IPS-18c (cell line): ENCODE measurements around the gene SRC.
A peak's percentile ranks its signal among the peaks of the same experiment; 100 is the strongest.

Experiments
- H3K4me3 ChIP-seq: 2 replicates; pipeline ENCODE4 v1.7.0; 2013; ENCODE audit warnings: low read depth, mild to moderate bottlenecking, low read length, moderate library complexity; ENCODE audit not compliant: insufficient read depth
- H3K9me3 ChIP-seq: one replicate; pipeline ENCODE4 v1.6.1; 2013; ENCODE audit warnings: mild to moderate bottlenecking, low read length, moderate library complexity; ENCODE audit not compliant: control insufficient read depth, insufficient read depth

The SRC gene

DNA sequence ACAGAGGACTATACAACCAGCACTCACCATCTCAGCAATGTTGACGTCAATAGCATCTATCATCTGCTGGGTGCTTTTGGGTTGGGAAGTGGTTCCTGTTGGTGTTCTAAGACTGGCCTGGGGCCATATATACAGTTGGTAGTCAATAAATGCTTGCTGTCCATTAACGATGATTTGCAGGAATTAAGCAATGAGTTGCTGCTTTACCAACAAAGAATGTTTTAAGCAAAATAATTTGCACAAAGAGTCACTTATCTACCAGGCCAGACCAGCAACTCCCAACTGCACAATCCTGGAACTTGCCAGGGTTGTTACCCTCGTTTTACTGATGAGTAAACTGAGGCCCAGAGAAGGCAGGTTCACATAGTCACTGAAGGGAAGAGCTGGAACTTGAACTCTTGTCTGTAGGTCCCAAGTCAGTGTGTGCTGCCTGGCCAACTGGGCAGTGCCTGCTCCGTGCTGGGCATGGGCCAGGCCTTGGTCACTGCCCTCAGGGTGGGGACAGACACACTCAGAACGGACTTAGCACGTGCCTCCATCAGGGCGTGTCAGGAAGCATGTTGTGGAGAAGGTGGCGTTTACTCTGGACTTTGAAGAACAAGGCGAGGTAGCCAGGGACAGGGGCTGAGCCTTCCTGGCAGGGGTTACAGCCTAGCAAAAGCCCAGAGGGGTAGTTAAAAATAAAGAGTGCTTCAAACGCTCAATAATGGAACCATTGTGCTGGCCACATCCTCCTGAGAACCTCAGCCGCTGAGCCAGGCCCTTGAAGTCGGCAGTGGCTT, 2.5 kb upstream of the SRC start:
- no peaks in the 10 kb centered on the region for H3K9me3 ChIP-seq
- H3K4me3 ChIP-seq: no peak overlapping the region

DNA sequence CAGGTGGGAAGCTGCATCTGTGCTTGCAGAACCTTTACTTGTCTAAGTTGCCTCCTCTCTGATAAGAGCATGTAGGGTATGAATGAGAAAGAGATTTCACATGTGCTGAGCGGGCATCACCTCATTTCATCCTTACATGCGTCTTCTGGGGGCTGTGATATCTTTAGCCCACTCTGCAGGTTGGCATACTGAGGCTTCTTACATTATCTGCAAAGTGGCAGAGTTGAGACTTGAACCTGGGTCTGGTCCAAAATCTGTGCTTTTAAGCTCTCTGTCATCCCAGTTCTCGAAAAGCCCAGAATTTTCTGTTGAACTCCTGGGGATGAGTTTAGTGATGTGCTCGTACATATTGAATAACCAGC, 2.0 kb upstream of the SRC start:
- Histone ChIP-seq H3K9me3 (no peaks in the 10 kb centered on the region), H3K4me3 (no peak overlapping the region)

DNA sequence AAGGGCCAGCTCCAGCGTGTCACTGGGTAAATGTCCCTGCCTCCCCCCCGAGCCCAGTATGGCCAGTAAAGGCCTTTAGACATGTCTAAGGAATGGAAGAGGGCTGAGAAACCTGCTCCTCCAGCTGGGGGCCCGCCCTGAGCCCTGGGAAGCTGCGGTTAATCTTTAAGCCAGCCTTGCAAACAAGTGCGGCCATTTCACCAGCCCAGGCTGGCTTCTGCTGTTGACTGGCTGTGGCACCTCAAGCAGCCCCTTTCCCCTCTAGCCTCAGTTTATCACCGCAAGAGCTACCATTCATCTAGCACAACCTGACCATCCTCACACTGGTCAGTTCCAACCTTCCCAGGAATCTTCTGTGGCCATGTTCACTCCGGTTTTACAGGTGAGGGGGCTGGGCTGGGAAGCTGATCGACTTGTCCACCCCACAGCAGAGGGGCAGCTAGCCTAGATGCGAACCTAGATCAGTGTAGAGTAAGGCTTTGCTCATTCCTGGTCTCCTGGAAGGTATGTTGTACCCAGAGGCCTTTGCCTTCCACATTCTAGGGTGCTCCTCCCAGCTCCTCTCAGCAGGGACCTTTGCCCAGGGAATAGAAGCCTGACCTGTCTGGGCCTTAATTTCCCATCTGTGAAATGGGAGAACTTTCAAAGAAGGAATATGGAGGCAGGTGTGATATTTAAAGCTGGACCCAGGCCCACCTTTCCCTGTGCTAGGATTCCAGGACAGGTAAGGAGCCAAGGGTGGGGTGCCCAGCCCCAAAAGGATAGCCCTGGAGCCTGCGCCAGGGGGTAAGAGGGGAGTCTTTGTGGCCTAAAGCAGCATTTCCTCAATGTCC, 1.2 kb upstream of the SRC start:
- H3K9me3 ChIP-seq: no peaks in the 10 kb centered on the region
- no peak overlapping the region for H3K4me3 ChIP-seq

DNA sequence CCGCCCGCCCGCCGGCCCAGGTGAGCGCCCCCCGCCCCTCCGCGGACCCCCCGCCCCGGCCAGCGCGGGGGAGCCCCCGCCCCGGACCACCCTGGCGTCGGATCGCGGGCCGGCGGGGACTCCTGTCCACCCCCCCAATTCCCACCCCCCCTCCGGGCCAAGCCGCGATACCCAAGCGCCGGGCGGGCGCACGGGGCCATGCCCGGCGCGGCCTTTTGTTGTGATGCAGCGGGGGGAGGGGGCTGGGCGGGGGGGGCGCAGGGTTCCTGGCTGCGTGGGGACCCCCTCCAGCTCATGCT, 245 bp downstream of the SRC start:
- peak overlapping the region; percentile 64 for H3K4me3 ChIP-seq
- no peaks in the 10 kb centered on the region for H3K9me3 ChIP-seq

DNA sequence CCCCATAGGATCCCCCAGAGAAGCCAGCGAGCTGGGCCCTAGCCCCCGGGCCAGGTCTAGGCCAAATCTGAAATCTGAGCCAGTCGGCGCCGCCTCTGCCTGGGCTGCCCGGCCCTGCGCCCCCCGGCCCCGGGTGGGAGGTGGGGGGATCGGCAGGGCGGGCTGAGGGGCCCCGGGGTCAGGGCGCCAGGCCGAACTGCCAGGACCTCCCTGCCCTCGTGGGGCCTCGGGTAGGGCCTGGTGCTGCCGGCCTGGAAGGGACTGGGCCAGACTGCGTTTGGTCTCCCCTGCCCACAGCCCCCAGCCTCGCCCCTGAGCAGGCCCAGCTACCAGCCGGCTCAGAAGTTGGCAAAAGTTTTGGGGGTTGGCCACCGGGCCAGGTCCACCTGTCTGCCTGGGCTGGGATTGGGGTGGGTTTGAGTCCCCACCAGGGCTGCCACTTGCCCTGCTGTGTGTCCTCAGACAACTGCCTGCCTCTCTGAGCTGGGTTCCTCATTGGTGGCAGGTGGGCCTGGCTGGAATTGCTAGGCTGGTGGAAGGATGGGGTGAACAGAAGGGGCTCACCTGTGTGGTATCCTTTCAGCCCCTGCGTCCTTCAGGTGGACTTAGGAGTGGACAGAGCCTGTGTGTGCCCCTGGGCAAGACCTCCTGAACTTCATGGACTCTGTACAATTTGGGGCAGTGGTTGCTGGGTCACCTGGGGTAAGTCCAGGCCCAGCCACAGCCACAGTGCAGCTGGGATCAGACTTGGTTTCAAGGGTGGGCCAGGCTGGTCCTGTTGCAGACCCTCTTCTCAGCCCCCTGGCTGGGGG, 801 bp downstream of the SRC start:
- Histone ChIP-seq H3K9me3 (no peaks in the 10 kb centered on the region), H3K4me3 (peak overlapping the region; percentile 64)

- no peak overlapping the region for H3K4me3 ChIP-seq
- H3K9me3 ChIP-seq: no peaks in the 10 kb centered on the region
Observed at GRCh38 chr20:37347347-37347823, 1.4 kb downstream of the SRC start.

GRCh38 chr20:37347891-37348791, 2.2 kb downstream of the SRC start:
- Histone ChIP-seq H3K4me3 (no peak overlapping the region), H3K9me3 (no peaks in the 10 kb centered on the region)

DNA sequence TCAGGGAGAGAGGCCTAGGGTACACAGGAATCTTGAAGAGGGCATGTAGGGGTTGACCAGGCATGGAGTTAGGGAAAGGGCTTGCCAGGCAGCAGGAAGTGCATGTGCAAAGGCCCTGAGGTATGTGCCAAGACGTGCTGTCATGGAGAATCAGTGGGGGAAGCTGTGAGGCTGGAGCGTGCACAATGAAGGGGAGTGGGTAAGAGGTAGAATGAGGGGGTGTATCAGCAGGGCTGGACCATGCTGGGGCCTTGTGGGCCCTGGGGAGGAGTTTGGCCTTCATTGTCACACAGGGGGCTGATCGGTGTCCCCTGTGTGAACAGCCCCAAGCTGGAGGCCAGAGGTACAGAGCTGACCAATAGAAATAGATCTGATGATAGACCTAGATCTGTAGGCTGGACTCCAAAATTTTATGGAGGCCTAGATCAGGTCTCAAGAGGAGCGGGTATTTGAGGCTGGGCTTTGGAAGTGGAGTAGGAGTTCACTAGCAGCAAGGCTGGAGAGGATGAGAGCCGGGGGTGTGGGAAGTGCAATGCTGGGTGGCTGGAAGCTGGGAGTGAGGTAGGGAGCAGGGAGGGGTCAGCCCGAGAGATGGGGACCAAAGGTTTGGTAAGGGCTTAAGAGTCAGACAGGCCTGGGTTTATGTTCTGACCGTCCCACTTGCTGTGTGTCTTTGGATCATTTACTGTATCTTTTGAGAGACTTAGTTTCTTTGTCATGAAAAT, 3.0 kb downstream of the SRC start:
- Histone ChIP-seq H3K9me3 (no peaks in the 10 kb centered on the region), H3K4me3 (no peak overlapping the region)

DNA sequence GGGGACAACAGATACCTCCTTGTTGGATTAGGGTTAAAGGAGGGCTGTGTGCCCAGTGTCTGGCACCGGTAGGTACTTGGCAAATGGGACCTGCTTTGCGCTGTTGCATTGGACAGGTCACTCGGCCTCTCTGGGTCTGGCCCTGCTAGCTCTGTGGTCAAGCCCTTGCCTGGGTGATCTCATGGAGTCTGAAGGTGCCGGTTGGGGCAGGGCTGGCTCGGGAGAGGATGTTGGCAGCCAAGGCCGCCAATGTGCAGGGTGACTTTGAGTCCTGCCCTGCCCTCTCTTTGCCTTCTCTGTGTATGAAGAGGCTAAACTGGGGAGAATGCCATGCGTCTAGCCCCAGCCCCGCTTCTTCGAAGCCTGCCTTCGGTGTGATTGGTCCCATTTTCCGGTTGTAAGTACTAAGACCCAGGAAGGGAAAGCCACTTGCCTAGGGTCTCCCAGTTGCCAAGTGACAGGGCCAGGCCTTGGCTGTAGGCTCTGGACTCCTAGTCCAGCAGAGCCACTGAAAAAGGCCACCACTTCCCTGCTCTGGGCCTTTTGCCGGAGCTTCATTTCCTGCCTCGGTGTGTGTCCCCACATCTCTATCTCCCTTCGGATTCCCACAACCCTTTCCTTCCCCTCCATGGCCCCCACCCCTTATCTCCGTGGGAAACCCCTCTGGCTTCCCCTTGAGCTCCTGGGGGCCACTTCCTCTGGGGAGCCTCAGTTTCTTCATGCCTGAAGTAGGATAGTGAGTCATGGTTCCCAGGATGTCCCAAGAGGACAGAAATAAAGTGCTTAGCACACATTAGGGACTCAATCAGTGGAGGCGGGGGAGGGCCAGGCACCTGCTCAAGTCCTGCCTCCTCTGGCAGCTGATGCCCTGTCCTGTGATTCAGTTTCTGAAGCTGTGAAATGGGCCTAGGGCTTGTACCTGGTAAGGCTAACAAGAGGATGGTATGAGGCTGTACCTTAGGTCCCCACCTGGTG, 3.9 kb downstream of the SRC start:
- H3K9me3 ChIP-seq: no peaks in the 10 kb centered on the region
- H3K4me3 ChIP-seq: no peak overlapping the region

- Histone ChIP-seq H3K9me3 (no peaks in the 10 kb centered on the region), H3K4me3 (no peak overlapping the region)
Observed at GRCh38 chr20:37350649-37351574, 5.0 kb downstream of the SRC start.

DNA sequence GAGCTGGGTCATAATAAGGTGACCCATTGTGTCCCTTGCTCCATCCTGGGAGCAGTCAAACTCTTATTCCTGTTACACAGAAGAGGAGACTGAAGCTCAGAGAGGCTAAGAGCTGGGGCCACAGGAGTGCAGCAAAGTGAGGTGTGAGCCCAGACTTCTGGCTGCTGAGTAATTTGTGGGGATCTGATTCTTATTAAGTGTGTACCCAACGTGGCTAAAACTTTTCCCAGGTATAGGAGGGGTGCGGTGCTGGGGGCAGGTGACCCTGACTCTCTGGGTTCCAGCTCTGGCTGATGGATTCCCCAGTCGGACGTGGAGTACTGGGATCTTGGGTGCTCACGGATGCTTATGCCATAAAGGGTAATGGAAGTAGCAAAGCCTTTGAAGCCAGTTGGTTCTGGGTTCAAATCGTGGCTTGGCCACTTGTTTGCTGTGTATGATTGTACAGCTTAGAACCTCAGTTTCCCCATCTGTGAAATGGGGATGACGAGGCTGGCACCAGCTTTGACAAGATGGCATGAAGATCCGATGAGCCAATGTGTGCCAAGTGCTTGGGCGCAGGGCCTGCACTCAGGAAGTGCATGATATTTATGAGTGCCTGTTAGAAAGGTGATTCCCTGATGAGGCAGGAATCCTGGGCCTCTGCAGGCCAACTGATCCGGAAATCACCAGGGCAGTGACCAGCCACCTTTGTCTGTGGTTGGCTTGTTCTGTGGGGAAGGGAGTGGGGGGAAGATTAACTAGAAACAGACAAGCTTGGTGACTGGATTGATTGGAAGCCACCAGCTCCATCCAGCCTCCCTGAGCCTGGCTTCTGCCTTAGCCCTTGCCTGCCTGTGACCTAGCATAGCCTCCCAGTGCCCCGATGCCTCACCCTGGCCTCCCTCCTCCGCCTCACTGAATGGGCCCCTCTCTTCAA, 6.0 kb downstream of the SRC start:
- Histone ChIP-seq H3K4me3 (no peak overlapping the region), H3K9me3 (no peaks in the 10 kb centered on the region)

DNA sequence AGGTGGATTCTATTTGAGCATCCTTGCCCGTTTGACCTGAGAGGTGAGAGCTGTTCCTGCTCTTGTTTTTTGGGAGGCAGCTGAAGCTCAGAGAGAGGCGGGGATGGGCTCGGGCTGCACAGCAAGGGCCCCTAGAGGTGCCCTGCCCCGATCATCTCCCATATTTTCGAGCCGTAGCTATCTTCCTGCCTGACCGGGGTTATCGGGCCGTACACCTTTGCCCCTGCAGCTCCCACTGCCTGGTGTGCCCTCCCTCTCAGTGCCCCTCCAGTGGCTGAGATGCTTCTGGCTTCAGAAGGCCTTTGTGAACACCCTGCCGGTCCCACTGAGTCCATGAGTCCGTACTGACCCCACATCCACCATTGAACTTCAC, 6.7 kb downstream of the SRC start:
- Histone ChIP-seq H3K9me3 (no peaks in the 10 kb centered on the region), H3K4me3 (no peak overlapping the region)

GRCh38 chr20:37353285-37353849, 7.4 kb downstream of the SRC start:
- H3K4me3 ChIP-seq: no peak overlapping the region
- no peaks in the 10 kb centered on the region for H3K9me3 ChIP-seq
